Glomerular visceral epithelial cell (primary cell): ENCODE data around the gene CEP152.

Experiments
- DNase-seq: peaks from one replicate; pipeline ENCODE4 v3.0.0-alpha.2; 2016; ENCODE audit errors: extremely low spot score

Gene CEP152

GRCh38 chr15:48777645-48778330 is 33.1 kb downstream of the CEP152 start:
- no peak for DNase-seq

GRCh38 chr15:48775546-48775945 is 35.3 kb downstream of the CEP152 start:
- DNase-seq: no peak

GRCh38 chr15:48774484-48774883 is 36.4 kb downstream of the CEP152 start:
- no peak for DNase-seq

- peak; percentile 8 for DNase-seq
These were observed 44.7 kb downstream of the CEP152 start for GRCh38 chr15:48766196-48766595.

- no peak for DNase-seq
These were observed 45.8 kb downstream of the CEP152 start for GRCh38 chr15:48765022-48765421.

- DNase-seq: no peak
These were observed 49.3 kb downstream of the CEP152 start for GRCh38 chr15:48761393-48762158.

GRCh38 chr15:48759921-48760320 is 50.9 kb downstream of the CEP152 start:
- no peak for DNase-seq

- DNase-seq: no peak
These were observed 53.2 kb downstream of the CEP152 start for GRCh38 chr15:48757661-48758060.

GRCh38 chr15:48754011-48754410 is 56.9 kb downstream of the CEP152 start:
- DNase-seq: no peak

GRCh38 chr15:48751595-48751994 is 59.3 kb downstream of the CEP152 start:
- no peak for DNase-seq

GRCh38 chr15:48748535-48748934 is 62.3 kb downstream of the CEP152 start:
- no peak for DNase-seq

- no peak for DNase-seq
These were observed 77.3 kb downstream of the CEP152 start for GRCh38 chr15:48733615-48734014.

GRCh38 chr15:48730506-48730905 is 80.4 kb downstream of the CEP152 start:
- no peak for DNase-seq

- DNase-seq: no peak
These were observed 86.9 kb downstream of the CEP152 start for GRCh38 chr15:48723969-48724368.

GRCh38 chr15:48722764-48723661 is 87.9 kb downstream of the CEP152 start:
- peak; percentile 74 for DNase-seq

- DNase-seq: no peak
These were observed 89.6 kb downstream of the CEP152 start for GRCh38 chr15:48721061-48721810.

GRCh38 chr15:48720646-48721045 is 90.2 kb downstream of the CEP152 start:
- no peak for DNase-seq

- DNase-seq: no peak
These were observed 91.2 kb downstream of the CEP152 start for GRCh38 chr15:48719668-48720067.

GRCh38 chr15:48718646-48719045 is 92.2 kb downstream of the CEP152 start:
- no peak for DNase-seq

- DNase-seq: no peak
These were observed 93.4 kb downstream of the CEP152 start for GRCh38 chr15:48717458-48717857.

- no peak for DNase-seq
These were observed 98.3 kb downstream of the CEP152 start for GRCh38 chr15:48712546-48712945.
